ENCODE data around the gene MAML2.

DNA sequence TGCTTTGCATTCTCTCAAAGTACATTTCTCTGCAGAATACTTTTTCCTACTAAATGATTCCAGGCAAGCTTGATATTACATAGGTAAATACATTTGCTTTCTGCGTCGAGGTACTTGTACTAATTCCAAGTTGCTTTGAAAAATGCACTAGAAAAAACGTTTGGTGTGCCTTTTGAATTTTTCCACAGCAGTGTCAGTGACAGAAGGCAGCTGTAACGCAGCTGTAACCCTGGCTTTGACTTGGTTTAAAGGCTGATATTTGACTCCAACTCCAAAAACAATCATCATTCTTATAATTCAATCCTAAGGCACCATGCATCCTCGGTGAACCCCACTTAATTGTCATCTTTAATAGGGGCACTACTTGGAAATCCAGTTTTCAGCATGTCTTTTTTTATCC lies 125.0 kb downstream of the MAML2 start:
- TF ChIP-seq, protein P1, sequence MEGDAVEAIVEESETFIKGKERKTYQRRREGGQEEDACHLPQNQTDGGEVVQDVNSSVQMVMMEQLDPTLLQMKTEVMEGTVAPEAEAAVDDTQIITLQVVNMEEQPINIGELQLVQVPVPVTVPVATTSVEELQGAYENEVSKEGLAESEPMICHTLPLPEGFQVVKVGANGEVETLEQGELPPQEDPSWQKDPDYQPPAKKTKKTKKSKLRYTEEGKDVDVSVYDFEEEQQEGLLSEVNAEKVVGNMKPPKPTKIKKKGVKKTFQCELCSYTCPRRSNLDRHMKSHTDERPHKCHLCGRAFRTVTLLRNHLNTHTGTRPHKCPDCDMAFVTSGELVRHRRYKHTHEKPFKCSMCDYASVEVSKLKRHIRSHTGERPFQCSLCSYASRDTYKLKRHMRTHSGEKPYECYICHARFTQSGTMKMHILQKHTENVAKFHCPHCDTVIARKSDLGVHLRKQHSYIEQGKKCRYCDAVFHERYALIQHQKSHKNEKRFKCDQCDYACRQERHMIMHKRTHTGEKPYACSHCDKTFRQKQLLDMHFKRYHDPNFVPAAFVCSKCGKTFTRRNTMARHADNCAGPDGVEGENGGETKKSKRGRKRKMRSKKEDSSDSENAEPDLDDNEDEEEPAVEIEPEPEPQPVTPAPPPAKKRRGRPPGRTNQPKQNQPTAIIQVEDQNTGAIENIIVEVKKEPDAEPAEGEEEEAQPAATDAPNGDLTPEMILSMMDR (IDR thresholded peaks at IDR 0.05; ENCODE audit: low read depth, low read length, missing input control), result no peak
- TF ChIP-seq GABPA (IDR thresholded peaks at IDR 0.05 in 1 of 2, conservative IDR thresholded peaks at IDR 0.05 in 1 of 2) (no peak), TAF1 (conservative IDR thresholded peaks at IDR 0.05) (no peak), HNF4G (IDR thresholded peaks at IDR 0.05) (no peak), JUND (IDR thresholded peaks at IDR 0.05) (no peak), YY1 (IDR thresholded peaks at IDR 0.05) (no peak), RAD21 (IDR thresholded peaks at IDR 0.05) (no peak)
- TF ChIP-seq, protein P2, sequence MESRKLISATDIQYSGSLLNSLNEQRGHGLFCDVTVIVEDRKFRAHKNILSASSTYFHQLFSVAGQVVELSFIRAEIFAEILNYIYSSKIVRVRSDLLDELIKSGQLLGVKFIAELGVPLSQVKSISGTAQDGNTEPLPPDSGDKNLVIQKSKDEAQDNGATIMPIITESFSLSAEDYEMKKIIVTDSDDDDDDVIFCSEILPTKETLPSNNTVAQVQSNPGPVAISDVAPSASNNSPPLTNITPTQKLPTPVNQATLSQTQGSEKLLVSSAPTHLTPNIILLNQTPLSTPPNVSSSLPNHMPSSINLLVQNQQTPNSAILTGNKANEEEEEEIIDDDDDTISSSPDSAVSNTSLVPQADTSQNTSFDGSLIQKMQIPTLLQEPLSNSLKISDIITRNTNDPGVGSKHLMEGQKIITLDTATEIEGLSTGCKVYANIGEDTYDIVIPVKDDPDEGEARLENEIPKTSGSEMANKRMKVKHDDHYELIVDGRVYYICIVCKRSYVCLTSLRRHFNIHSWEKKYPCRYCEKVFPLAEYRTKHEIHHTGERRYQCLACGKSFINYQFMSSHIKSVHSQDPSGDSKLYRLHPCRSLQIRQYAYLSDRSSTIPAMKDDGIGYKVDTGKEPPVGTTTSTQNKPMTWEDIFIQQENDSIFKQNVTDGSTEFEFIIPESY (IDR thresholded peaks at IDR 0.05), result no peak
- TF ChIP-seq, protein P3, sequence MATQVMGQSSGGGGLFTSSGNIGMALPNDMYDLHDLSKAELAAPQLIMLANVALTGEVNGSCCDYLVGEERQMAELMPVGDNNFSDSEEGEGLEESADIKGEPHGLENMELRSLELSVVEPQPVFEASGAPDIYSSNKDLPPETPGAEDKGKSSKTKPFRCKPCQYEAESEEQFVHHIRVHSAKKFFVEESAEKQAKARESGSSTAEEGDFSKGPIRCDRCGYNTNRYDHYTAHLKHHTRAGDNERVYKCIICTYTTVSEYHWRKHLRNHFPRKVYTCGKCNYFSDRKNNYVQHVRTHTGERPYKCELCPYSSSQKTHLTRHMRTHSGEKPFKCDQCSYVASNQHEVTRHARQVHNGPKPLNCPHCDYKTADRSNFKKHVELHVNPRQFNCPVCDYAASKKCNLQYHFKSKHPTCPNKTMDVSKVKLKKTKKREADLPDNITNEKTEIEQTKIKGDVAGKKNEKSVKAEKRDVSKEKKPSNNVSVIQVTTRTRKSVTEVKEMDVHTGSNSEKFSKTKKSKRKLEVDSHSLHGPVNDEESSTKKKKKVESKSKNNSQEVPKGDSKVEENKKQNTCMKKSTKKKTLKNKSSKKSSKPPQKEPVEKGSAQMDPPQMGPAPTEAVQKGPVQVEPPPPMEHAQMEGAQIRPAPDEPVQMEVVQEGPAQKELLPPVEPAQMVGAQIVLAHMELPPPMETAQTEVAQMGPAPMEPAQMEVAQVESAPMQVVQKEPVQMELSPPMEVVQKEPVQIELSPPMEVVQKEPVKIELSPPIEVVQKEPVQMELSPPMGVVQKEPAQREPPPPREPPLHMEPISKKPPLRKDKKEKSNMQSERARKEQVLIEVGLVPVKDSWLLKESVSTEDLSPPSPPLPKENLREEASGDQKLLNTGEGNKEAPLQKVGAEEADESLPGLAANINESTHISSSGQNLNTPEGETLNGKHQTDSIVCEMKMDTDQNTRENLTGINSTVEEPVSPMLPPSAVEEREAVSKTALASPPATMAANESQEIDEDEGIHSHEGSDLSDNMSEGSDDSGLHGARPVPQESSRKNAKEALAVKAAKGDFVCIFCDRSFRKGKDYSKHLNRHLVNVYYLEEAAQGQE (IDR thresholded peaks at IDR 0.05), result no peak

Measured in liver (tissue), 3 donors.